GM18505 (cell line): ENCODE data around the gene TAF1L.
"Not testable (repeated sequence)": the region's sequence is repeated elsewhere in the genome, so short reads cannot be mapped to it uniquely, and the experiment has no call there.

ENCODE experiments used
- ATAC-seq: cut with Tn5 transposase; IDR thresholded peaks from one replicate; pipeline ENCODE4 v1.9.1; 2021; ENCODE audit not compliant: unreplicated experiment
- POLR2A ChIP-seq: IDR thresholded peaks from 4 replicates; pipeline ENCODE4 v1.6.1; 2011; ENCODE audit warnings: borderline replicate concordance; ENCODE audit not compliant: insufficient read depth, insufficient read length; ENCODE audit errors: extremely low read depth

The TAF1L gene

DNA sequence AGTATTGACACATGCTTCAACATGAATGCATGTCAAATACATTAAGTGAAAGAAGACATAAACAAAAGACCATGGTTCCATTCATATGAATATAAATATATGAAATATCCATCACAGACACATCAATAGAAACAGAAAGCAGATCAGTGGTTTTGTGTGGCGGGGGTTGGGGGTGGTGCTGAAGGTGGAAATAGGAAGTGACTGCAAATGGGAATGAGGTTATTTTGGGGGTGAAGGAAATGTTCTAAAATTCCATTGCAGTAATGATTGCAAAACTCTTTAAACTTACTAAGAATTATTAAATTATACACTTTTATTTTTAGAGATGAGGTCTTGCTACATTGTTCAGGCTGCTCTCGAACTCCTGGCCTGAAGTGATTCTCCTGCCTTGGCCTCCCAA, 28.7 kb downstream of the TAF1L start:
- ATAC-seq: no peak

DNA sequence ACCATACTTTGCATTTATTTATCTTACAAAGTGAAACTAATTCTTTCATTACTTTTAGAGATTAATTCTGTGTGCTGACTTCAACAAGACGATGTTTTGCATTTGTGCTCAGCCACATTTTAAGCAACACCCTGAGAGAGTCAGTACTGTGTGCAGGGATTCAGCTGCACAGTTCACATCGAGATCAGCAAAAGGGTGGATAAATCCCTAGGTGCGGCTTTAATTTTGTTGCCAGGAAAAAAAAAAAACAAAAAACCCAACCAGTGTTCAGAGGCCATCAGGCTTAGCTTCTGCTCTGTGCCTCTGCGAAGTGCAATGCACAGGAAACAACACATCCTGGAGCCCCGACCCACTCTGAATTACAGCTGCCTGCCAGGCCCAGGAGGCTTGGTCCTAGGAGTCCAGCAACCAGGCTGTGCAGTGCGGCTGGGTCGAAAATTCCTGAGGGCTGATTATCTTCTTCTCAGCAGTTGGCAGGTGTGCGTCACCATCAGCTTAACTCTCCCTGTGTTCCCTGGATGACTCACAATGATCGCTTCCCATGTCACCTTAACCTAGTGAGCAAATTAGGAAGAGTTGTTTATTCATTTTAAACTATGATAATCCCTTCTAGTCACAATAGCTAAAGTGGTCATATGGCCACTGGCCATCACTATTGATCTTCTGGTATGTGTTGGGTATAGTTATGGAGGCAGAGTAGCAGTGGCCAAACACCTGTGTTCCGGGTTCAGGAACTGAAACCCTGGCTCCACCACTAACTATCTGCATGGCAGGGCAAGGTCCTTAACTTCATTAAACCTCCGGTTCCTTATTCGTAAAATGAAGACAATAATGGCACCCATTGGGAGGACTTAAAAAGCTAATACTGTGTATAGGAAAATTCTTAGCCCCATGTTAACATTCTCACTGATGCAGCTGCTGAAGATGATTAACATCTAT, 31.3 kb downstream of the TAF1L start:
- no peak for ATAC-seq
- TF ChIP-seq POLR2A: no peak

More for the DNA sequence above, 28.7 kb downstream of the TAF1L start:
- TF ChIP-seq POLR2A: no peak

DNA sequence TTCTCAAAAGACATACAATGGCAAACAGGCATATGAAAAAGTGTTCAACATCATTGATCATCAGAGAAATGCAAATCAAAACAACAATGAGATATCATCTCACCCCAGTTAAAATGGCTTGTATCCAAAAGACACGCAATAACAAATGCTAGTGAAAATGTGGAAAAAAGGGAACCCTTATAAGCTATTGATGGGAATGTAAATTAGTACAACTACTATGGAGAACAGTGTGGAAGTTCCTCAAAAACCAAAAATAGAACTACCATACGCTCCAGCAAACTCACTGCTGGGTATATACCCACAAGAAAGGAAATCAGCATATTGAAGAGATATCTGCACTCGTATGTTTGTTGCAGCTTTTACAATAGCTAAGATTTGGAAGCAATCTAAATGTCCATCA, 36.4 kb downstream of the TAF1L start:
- not testable (repeated sequence) for ATAC-seq

DNA sequence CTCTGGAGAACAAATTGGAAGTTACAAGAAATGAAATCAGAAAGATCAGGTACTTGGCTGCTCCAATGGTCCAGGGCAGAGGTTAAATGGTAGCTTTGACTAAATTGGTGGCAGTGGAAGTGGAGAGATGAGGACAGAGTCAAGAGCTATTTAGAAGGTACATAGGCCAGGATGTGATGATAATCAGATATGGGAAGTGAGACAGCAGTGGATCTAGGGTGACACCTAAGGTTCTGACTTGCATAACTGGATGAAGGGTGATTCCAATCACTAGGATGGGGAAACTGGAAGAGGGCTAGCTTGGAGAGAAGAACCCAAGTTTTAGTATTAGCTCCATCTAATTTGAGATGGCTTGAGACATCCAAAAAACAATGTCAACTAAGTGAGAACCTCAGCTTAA, 38.5 kb downstream of the TAF1L start:
- no peak for ATAC-seq
- no peak for TF ChIP-seq POLR2A

DNA sequence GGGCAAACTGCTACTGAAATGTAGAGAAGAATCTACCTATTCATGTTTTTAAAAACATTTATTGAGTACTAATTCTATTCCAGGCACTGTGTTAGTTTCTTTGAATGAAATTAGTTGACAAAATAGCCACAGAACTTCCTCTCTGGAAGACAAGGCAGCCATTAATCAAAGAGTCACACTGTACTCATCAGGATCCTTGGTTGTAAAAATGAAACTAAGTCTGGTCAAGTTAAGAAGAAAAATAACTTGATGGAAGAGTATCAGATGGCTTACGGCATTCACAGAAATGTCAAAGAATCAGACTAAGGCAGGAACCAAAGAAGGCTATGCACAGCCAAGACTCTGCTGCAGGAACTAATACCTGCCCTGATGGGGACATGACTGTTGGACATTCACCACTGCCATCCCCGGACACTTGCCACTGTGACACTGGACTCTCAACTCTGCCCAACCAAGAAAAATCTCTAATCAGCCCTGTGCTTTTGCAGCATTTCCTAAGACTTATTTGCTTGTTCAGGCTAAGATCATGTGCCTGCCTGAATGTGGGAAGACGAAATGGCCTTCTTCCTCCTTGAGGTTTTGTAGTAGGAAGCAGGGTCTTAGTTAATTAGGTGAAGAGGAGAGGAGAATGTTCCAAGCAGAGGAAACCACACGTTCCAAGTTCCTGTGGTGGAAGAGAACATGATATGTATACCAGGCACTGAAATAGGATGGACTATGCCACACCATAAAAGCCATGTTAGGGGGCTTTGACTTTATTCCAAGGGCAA, 39.2 kb downstream of the TAF1L start:
- TF ChIP-seq POLR2A: no peak
- no peak for ATAC-seq

DNA sequence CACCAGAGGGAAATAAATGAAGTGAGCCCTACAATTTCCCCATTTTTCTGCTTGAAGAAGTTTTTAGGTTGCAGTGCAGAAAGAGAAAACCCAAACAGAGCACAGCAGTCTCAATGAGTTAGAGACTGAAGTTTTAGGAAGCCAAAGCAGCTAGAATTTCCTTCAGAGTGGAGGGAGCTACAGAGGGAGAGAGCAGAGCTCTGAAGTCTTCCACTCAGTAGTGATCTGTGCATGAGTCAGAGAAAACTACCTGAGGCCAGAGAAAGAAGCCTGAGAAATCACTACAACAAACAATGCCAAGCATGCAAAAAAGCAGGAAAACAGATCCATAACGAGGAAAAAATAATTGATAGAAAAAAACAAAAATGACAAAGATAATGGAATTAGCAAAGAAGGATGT, 44.6 kb downstream of the TAF1L start:
- ATAC-seq: no peak
- no peak for TF ChIP-seq POLR2A

DNA sequence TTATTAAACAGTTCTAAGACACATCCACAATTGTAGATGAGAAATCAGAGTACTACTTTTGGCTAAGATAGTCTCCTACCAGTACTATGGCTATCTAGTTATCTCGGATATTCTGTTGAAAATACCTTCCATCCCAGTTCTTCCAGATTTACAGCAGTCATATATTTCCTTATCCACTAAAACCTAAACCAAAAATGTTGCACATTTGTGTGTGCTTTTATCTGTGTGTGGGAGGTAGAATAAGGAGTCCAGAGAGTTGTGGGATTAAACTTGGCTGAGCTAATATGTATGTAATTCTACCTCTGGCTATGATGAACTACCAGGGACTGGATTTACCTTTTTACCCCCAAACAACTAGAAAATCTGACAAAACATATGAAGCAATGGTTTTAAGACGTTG, 45.0 kb downstream of the TAF1L start:
- no peak for TF ChIP-seq POLR2A
- ATAC-seq: no peak

DNA sequence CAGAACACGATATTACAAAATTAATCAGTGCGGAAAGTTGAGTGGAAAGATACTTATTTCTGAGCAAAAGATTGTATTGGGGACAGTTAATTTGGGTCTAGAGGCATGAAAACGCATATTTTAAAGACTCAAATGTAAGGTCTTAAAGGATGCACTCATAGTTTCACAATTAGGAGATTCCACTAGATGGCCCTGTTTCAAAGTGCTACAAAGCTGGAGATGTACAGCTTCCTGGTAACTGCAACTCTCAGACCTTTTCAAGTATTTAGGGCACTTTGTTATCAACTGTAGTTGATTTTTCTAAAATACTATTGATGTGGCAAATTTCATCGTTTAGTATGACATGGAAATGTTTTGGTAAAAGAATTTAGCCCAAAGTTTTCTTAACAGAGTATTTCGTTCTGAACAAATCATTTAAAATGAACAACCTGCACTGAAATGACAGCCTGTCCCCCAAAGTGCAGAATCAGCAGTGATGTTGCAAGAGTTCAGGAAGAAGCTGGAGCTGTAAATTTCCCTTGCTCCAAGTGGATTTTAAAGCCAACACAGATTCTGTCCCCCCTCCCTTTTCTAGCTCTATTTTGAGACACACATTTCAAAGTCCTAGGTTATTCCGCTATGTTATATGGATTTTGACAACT, 46.3 kb downstream of the TAF1L start:
- no peak for TF ChIP-seq POLR2A
- ATAC-seq: no peak

DNA sequence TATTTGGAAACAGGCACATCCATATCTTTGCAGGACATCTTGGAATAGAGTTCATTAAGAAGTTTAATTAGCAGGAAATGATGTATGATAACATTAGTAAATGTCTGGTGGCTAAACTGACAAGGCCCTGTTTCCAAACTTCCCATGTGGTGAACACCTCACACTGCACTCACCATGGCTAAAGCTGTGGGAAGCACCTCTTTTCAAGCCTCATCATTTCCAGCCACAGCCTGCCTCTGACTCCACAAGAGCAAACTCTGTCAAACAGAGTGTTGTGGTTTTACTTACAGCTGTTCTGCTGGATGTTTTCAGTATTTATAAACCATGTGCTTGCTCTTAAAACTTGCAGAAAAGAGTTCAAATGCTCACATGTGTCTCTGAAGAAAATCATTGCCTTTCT, 47.6 kb downstream of the TAF1L start:
- ATAC-seq: no peak
- no peak for TF ChIP-seq POLR2A

DNA sequence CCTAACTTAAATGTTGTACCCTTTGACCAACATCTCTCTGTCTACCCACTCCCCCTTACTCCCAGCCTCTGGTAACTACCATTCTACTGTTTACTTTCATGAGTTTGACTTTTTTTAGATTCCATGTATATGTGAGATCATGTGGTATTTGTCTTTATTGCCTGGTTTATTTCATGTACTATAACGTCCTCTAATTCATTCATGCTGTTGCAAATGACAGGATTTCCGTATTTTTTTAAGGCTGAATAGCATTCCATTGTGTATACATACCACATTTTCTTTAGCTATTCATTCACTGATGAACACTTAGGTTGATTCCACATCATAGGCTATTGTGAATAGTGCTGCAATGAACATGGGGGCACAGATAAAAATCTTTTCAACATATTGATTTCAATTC, 50.7 kb downstream of the TAF1L start:
- TF ChIP-seq POLR2A: no peak
- ATAC-seq: no peak

DNA sequence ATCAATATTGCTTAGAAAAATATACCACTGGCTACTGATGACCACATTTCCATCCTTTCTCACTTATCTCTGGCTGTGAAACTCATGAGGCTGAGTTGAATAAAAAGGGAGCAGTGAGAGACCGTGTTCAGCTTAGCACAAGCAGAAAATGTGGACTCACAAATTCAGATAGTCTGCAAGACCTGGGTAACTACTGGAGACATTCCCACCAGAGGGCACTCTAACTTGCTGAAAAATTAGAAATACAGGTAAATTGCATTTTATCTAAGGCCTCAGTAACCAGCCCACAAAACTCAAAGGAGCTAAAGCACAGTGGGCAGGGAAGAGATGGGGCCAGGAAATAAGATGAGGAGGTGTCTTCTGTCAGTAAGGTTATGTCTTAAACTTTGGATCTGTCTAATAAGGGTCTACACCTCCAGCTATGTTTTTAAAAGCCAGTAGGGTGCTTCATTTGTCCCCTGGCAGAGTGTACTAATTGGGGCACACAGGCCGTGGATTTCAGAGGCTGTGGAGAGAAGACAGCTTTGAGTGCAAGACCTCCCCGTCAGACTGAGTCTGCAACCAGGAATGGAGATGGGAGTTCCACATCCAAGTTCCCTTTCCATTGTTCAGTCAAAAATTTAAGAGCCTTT, 53.8 kb downstream of the TAF1L start:
- TF ChIP-seq POLR2A: no peak
- peak; percentile 42 for ATAC-seq

DNA sequence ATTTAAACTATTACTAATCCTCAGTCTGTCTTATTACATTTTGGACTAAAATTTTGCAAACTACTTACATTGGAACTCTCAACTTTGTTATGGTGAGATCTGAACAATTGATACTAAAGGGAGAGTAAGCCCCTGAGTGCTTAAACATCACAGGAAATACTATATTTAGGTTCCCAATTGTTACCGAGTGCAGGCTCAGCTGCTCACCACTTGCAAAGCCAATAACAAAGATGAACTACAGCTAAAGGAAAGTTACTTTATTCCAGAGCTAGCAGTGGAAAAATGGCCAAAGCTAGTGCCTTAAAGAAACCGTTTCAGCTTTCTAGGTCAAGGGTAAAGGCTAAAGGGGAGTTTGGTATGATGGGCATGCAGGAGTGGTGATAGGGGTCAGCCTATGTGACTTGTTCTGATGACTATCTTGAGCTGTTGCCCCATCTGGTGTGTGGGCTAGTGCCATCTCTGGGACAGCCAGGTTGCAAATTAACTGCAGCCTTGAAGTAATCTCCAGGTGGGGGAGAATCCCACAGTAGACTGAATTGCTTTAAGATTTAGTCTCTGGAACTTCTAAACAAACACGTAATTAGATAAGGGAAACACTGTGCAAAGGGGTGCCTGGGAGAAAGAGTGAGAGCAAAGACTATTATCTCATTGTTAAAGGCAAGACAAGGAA, 54.7 kb downstream of the TAF1L start:
- no peak for ATAC-seq
- TF ChIP-seq POLR2A: no peak

DNA sequence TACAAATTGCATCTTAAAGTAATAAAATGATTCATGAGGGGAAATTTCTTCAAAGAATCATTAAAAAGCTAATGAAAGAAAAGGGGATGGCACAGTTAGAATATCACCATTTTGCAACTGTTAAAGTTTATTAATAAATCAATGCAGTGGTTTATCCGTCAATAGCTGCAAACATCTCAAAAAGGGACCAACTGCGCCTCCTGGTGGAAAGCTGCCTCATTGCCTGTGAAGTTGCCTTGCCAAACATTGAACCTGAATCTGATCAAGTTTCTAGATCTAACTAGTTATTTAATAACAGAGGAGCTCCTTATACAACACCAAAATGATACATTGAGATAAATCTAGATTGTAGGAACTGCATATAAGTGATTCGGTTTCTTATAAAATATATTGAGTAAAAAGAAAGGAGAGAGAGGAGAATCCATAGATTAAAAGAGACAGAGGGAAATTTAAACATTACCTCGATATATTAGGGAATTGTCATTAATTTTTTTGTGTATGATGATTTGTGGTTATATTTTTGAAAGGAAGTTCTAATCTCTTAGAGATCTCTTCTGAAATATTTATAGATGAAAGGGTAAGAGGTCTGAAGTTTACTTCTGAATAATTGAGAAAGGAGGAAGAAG, 55.6 kb downstream of the TAF1L start:
- no peak for TF ChIP-seq POLR2A
- ATAC-seq: no peak
